ENCODE measurements around the gene KCTD16. TPM values are rescaled to one million over a fixed set of nuclear protein-coding genes. Genes with fewer than 3 reads are reported as not detected.

Gene KCTD16
- total RNA-seq, 1 donor, result 3.0 TPM

DNA sequence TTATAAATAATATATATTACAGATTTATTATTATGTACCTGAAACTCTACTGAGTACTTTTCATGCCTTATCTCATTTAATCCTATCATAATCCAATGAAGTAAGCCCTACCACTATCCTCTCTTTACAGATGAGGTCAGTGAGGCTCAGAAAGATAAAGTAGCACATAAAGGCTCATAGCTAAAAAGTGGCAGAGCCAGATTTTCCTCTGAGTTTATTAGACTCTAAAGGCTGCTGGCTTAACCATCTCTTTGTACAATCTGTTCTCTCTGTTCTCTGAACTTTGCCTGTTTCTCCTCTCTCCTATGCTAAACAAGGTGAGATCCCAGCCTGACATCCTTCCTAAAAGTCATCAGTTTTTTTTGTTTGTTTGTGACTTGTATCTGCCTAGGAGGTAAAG, 311.2 kb downstream of the KCTD16 start:
- no peak overlapping the region for H3K4me3 ChIP-seq (ENCODE audit: low read depth, low read length)
- DNase-seq (ENCODE audit: low read depth), result no peak
- TF ChIP-seq, protein P1, sequence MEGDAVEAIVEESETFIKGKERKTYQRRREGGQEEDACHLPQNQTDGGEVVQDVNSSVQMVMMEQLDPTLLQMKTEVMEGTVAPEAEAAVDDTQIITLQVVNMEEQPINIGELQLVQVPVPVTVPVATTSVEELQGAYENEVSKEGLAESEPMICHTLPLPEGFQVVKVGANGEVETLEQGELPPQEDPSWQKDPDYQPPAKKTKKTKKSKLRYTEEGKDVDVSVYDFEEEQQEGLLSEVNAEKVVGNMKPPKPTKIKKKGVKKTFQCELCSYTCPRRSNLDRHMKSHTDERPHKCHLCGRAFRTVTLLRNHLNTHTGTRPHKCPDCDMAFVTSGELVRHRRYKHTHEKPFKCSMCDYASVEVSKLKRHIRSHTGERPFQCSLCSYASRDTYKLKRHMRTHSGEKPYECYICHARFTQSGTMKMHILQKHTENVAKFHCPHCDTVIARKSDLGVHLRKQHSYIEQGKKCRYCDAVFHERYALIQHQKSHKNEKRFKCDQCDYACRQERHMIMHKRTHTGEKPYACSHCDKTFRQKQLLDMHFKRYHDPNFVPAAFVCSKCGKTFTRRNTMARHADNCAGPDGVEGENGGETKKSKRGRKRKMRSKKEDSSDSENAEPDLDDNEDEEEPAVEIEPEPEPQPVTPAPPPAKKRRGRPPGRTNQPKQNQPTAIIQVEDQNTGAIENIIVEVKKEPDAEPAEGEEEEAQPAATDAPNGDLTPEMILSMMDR (IDR thresholded peaks at IDR 0.05; ENCODE audit: insufficient read depth, low read depth, low read length), result no peak

DNA sequence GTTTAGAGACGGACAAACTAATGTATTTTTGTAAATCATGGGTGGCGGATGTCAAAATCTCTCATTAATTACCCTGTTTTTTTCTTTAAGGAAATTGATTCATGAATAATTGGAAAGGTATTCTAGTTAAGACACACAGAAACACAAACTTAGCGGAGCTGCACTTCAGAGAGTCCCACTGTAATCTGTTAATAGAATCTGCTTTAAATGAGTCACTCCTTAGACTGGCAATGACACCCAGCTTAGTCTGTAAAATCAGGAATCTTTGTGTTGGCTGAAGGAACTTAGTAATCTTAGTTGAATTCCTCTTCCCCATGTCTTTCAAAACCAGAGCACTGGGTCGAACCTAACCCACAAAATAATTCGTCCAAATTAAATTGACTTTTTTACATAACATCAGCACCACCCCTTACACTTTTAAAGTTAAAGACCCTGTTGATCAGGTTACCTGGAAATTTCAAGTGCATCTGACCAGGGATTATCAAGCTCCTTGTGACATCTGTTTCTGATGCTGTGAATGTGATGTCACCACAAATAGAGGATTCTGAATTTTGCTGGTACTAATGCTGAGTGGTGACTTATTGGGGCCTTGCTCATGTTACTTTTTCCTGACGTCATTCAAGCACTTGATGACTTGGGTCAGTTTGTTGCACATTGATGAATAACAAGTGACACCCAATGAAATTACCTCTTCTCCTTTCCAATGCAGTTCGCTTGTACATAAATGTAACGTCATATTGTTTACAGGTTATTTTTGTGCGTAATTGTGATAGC, 313.6 kb downstream of the KCTD16 start:
- no peak overlapping the region for H3K4me3 ChIP-seq (ENCODE audit: low read depth, low read length)
- peak; percentile 49 for DNase-seq (ENCODE audit: low read depth)
- TF ChIP-seq, protein P1 (IDR thresholded peaks at IDR 0.05; ENCODE audit: insufficient read depth, low read depth, low read length), result no peak

DNA sequence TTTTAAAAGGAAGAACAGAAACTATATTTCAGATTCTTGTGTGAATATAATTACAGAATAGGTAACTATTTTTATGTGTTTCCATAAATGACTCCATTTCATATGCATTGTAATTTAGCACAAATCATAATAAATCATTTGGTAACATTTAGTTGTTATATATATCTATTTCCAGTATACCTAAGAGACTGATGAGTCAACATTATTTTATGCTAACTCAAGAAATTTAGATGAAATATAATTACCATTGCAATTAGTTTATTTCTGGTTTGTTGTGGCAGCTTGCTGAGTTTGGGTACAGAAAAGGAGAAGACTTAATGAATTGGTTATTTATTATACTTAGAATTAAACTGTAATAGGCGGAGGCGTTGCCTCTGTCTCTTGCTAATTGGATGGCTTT, 314.9 kb downstream of the KCTD16 start:
- TF ChIP-seq, protein P1 (IDR thresholded peaks at IDR 0.05; ENCODE audit: insufficient read depth, low read depth, low read length), result no peak
- H3K4me3 ChIP-seq (ENCODE audit: low read depth, low read length), result no peak overlapping the region
- no peak for DNase-seq (ENCODE audit: low read depth)

DNA sequence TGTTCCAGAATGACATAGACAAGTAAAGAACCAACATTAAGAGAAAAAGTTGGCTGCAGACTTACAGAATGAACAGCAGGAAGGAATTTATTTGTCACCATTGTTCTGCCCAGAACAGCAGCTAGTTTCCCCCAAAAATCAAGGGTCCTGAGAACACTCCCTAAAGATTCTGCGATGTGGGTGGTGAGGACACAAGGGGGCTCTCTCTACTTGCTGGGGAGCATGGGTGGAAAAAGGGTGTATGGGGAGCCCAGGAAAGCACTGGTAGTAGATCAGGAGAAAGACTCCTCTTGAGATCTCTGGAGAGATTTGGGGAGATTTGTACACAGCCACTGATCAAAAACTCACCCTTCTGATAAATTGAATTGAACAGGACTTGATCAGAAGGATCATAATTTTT, 316.5 kb downstream of the KCTD16 start:
- TF ChIP-seq, protein P1 (IDR thresholded peaks at IDR 0.05; ENCODE audit: insufficient read depth, low read depth, low read length), result peak; percentile 16
- no peak overlapping the region for H3K4me3 ChIP-seq (ENCODE audit: low read depth, low read length)
- no peak for DNase-seq (ENCODE audit: low read depth)

DNA sequence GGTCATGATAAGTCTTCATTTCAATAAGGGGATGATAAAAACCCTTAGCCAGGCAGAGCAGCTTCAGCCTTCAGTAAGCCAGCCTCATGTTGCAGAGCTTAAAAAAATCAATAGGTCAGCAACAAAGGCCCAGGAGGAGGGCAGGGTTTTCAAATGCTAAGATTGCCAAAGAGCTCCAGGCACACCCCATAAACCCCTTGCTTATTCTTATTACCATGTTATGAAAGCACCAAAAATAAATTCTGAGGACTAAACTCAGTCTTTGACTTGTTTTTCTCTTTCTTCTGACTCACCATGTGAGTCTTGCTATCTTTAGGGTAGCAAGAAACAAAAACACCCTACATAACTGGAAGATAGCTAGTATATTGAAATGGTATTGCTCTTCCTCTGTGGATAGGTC, 317.1 kb downstream of the KCTD16 start:
- peak; percentile 29 for DNase-seq (ENCODE audit: low read depth)
- TF ChIP-seq, protein P1 (IDR thresholded peaks at IDR 0.05; ENCODE audit: insufficient read depth, low read depth, low read length), result no peak
- H3K4me3 ChIP-seq (ENCODE audit: low read depth, low read length), result no peak overlapping the region

DNA sequence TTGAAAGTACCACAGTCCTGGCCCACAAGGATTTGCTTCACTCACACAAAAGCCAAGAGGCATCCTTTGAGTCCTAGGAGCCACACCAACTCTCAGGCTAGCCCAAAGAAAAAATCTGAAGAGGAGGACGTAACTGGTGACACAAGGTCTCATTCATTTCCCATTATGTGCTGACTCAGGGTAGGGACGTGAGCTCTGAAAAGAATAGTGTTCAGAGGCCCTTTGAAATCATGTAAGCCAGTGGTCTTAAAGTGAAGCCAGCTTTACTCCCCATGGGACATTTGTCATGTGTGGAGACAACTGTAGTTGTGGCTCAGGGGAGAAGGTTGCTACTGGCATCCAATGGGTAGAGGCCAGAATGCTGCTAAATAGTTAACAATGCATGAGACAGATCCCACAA, 332.4 kb downstream of the KCTD16 start:
- H3K4me3 ChIP-seq (ENCODE audit: low read depth, low read length), result no peak overlapping the region
- TF ChIP-seq, protein P1 (IDR thresholded peaks at IDR 0.05; ENCODE audit: insufficient read depth, low read depth, low read length), result no peak
- no peak for DNase-seq (ENCODE audit: low read depth)
